H1 (cell line): ENCODE data around the gene CCDC169. TPM values are rescaled to one million over a fixed set of nuclear protein-coding genes. Genes with fewer than 3 reads are reported as not detected.

ENCODE experiments used
- ASH2L ChIP-seq: fragments of 200-600, 300-600 bp; sonication (generic); IDR thresholded peaks from one replicate; pipeline ENCODE4 v1.7.1; 2017; ENCODE audit warnings: low read length
- BACH1 ChIP-seq: IDR thresholded peaks from 2 replicates; pipeline ENCODE4 v1.6.1; 2012; ENCODE audit warnings: low read length, improper control_type of control experiment
- CBX5 ChIP-seq: fragments of 300-800, 300-1000 bp; sonication (generic); IDR thresholded peaks from 2 replicates; pipeline ENCODE4 v1.7.1; 2016; ENCODE audit warnings: antibody characterized with exemption, low read length, low read depth
- CBX8 ChIP-seq: fragments of 300-800, 300-1000 bp; sonication (generic); IDR thresholded peaks from 2 replicates; pipeline ENCODE4 v1.7.1; 2016; ENCODE audit warnings: low read depth, low read length, borderline replicate concordance
- KDM1A ChIP-seq: fragments of 200-600, 300-600 bp; sonication (generic); IDR thresholded peaks from 2 replicates; pipeline ENCODE4 v1.7.1; 2016; ENCODE audit warnings: mild to moderate bottlenecking, low read length, borderline replicate concordance
- POLR2AphosphoS5 ChIP-seq: IDR thresholded peaks from 2 replicates; pipeline ENCODE4 v1.6.1; 2011; ENCODE audit warnings: low read depth, low read length
- RXRA ChIP-seq: IDR thresholded peaks from 2 replicates; pipeline ENCODE4 v1.6.1; 2011; ENCODE audit warnings: low read depth, mild to moderate bottlenecking, low read length, moderate library complexity; ENCODE audit not compliant: insufficient read depth
- TBP ChIP-seq: IDR thresholded peaks from 2 replicates; pipeline ENCODE4 v1.6.1; 2011; ENCODE audit warnings: low read depth, low read length, improper control_type of control experiment
- TEAD4 ChIP-seq: IDR thresholded peaks from 2 replicates; pipeline ENCODE4 v1.6.1; 2012; ENCODE audit warnings: low read depth, low read length, inconsistent platforms, mixed read lengths
- polyA plus RNA-seq, 7 experiments: library from polyadenylated mRNA; depleted of rRNA in 3 of 7; stranded (reverse) in 5 of 7; unstranded in 2 of 7; fragments of >200 nt in 5 of 7; fragments of 200-250 nt in 2 of 7; gene quantifications; 1 replicate in 5 of 7; 2 replicates in 1 of 7; 4 replicates in 1 of 7; pipeline versions ENCODE4 v1.2.1 to v1.2.3, GENCODE V29; 2011 to 2013; ENCODE audit warnings: missing spikeins in 2 of 7, mixed read lengths in 2 of 7
- total RNA-seq: library from RNA; stranded (reverse); fragmentation: NEBNext Ultra II Directional; extraction: Animal tissue kit (Norgen Biotek cat#: 25700); gene quantifications from 2 replicates; pipeline ENCODE4 v1.2.1, GENCODE V29; 2021
- TF ChIP-seq, protein P1 (sequence below): IDR thresholded peaks from 2 replicates; pipeline ENCODE4 v1.6.1; 2012; ENCODE audit warnings: inconsistent platforms
- TF ChIP-seq, protein P2 (sequence below): IDR thresholded peaks from 2 replicates; pipeline ENCODE4 v1.6.1; 2011; ENCODE audit warnings: low read length, improper control_type of control experiment

CCDC169 gene
- total and polyA plus RNA-seq, 2 of the 8 experiments (the other 6 are each of a cell fraction or from before 2014, with no cell fraction given) = 7.2 to 44.0 TPM

DNA sequence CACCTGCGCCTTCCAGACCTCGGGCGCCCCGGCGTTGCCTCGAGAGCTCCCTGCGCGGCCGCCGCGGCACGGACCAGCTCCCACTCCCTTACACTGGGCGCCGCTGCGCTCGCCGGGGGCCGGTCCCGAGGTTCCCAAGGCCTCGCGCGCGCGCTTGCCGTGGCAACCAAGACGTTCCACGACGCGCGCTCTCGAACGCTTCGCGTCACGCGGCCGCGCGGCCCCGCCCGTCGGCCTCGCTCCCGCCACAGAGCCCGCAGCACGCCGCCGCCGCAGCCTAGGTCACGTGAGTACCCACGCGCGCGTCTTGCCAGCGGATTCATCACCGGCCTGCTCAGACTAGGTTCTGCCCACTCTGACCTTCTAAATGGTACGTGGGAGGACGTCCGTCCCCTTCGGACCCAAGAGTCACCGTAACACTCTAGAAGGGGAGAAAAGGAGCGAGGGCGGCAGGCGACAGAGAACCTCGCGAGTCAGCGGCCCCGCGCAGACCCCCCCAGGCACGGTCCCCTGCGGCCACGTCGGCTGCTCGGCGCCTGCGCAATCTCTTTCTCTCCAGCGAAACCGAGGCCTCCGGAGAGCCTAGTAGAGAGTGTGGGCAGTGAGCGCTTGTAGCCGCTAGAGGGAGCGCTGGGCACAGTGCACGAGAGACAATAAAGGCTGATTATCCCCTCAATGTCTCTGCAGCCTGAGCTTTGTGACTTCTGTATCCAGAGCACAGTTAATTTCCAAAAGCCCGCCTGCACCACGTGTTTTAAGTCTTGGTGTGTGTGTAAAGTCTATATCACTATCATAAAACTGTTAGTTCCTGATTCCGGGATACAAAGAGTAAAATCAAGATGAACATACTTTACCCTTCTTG is 48.8 kb upstream of the CCDC169 start, which contains the start of gene SPART (continued):
- TF ChIP-seq ASH2L (peak; percentile 81), CBX8 (no peak), CBX5 (no peak), TBP (no peak), TEAD4 (no peak), BACH1 (peak; percentile 78; the same call in 1 of the 2 replicates), RXRA (no peak), KDM1A (no peak), POLR2AphosphoS5 (0 out of 2 replicates have a peak, but pooled peaks have one; percentile 48)
- TF ChIP-seq, protein P1, sequence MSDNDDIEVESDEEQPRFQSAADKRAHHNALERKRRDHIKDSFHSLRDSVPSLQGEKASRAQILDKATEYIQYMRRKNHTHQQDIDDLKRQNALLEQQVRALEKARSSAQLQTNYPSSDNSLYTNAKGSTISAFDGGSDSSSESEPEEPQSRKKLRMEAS = peak; percentile 55
- TF ChIP-seq, protein P2, sequence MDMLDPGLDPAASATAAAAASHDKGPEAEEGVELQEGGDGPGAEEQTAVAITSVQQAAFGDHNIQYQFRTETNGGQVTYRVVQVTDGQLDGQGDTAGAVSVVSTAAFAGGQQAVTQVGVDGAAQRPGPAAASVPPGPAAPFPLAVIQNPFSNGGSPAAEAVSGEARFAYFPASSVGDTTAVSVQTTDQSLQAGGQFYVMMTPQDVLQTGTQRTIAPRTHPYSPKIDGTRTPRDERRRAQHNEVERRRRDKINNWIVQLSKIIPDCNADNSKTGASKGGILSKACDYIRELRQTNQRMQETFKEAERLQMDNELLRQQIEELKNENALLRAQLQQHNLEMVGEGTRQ = no peak
